Measurements from ENCODE around the gene RNF145.

Gene RNF145

DNA sequence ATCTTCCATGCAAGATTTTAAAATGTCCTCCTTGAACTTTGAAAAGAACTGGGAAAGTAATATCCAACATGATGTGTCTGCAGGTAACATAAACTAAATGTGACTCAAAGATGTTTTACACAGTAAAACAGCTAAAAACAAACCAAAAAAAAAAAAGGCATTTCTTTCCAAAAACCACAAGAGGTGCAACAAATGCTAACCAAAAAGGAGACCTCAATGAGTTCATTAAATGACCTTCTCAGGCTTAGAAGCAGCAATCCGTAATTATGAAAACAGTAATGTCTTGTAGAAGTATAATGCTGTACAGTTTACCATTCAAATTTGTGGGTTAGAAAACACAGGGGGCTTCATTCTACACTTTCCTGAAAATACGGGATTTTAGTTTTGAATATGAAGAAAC, 2.5 kb downstream of the RNF145 start:
- H3K4me3 ChIP-seq (ENCODE audit: low read length), result peak overlapping the region; percentile 83
- no peak for DNase-seq (ENCODE audit: low read depth)
- TF ChIP-seq CTCF (conservative IDR thresholded peaks at IDR 0.05; ENCODE audit: low read depth, low read length), result no peak

DNA sequence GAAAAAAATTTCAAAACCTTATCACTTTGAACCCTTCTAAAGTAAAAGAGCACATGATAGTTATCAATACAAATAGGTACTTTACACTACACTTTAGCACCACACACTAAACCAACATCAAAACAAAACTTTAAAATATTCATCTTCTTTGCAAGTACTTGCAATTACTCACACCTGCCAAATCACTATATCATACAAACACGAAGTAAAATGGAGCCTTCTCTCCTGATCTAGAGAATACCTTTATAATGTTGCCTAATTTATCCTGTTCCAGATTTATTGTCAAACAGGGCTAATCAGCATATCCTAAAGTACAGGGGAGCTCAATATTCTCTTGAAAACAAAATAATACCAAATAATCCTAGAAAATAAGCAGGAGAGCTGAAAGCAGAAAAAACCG, 3.0 kb downstream of the RNF145 start:
- no peak for TF ChIP-seq CTCF (conservative IDR thresholded peaks at IDR 0.05; ENCODE audit: low read depth, low read length)
- DNase-seq (ENCODE audit: low read depth), result no peak

DNA sequence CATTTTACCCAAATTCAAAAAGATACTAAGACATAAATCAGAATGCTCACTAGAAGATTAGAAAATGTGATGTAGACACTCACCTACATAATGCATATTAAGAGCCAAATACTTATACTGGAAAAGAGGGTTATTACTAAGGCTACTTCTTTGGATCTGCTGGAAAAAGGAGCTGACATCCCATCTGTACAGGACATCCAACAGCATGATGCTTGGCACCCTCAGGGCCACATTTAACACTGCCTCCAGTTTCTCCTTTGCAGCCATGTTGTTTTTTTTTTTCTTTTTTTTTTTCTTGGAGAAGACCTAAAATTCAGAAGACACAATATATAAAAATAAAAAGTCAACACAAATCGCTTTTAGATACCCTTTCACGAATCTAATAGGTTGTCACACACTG, 6.0 kb downstream of the RNF145 start:
- TF ChIP-seq CTCF (conservative IDR thresholded peaks at IDR 0.05; ENCODE audit: low read depth, low read length), result no peak
- no peak for DNase-seq (ENCODE audit: low read depth)

More for the DNA sequence above, 3.0 kb downstream of the RNF145 start:
- H3K4me3 ChIP-seq (ENCODE audit: low read length), result peak overlapping the region; percentile 83

GRCh38 chr5:159202151-159202550, 7.2 kb downstream of the RNF145 start:
- no peak for DNase-seq (ENCODE audit: low read depth)
- no peak for TF ChIP-seq CTCF (conservative IDR thresholded peaks at IDR 0.05; ENCODE audit: low read depth, low read length)
- H3K4me3 ChIP-seq (ENCODE audit: low read length), result no peak overlapping the region

More for the DNA sequence above, 6.0 kb downstream of the RNF145 start:
- no peak overlapping the region for H3K4me3 ChIP-seq (ENCODE audit: low read length)

GRCh38 chr5:159199780-159200179, 9.6 kb downstream of the RNF145 start:
- no peak for TF ChIP-seq CTCF (conservative IDR thresholded peaks at IDR 0.05; ENCODE audit: low read depth, low read length)
- H3K4me3 ChIP-seq (ENCODE audit: low read length), result no peak overlapping the region
- DNase-seq (ENCODE audit: low read depth), result no peak

- no peak overlapping the region for H3K4me3 ChIP-seq (ENCODE audit: low read length)
- no peak for DNase-seq (ENCODE audit: low read depth)
- no peak for TF ChIP-seq CTCF (conservative IDR thresholded peaks at IDR 0.05; ENCODE audit: low read depth, low read length)
These were observed 10.1 kb downstream of the RNF145 start for GRCh38 chr5:159199225-159199624.

DNA sequence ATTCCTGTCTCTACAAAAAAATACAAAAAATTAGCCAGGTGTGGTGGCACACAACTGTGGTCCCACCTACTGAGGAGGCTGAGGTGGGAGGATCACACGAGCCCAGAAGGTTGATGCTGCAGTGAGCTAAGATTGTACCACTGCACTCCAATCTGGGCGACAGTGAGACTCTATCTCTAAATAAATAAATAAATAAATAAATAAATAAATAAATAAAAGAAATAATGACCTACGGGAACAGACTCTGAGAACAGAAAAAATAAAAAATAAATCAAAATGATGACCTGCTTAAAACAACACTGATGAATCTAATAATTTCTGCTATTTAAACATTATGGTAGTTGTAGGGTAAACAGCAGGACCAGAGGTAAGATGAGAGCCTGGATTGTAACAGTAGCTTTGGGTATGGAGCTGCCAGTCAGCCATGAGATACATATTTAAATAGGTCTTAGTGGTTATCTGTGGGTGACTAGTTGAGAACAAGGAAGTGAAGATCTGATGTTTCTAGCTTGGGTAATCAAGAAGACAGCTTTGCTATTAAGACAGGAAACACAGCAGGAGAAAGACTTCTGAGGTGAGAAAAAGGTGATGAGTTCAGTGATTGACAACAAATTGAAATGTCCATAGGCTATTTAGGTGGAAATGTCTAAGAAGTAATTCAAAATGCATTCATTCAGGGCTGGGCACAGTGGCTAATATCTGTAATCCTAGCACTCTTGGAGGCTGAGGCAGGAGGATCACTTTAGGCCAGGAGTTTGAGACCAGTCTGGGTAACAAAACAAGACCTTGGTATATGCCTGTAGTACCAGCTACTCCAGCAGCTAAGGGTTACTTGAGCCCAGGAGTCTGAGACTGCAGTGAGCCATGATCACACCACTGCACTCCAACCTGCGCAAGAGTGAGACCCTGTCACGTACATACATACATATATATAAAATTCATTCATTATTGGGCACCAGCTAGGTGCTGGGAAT, 11.0 kb downstream of the RNF145 start:
- TF ChIP-seq CTCF (conservative IDR thresholded peaks at IDR 0.05; ENCODE audit: low read depth, low read length), result no peak
- no peak overlapping the region for H3K4me3 ChIP-seq (ENCODE audit: low read length)

More for the DNA sequence above, 11.0 kb downstream of the RNF145 start:
- DNase-seq (ENCODE audit: low read depth), result no peak
